Loucy (cell line): ENCODE data around the gene ZC3H12C.
"Not testable (repeated sequence)": the region's sequence is repeated elsewhere in the genome, so short reads cannot be mapped to it uniquely, and the experiment has no call there.

Experiments used
- EZH2phosphoT487 ChIP-seq: fragments of 200-600 bp; IDR thresholded peaks from 2 replicates; pipeline ENCODE4 v1.6.1; 2018; ENCODE audit warnings: antibody characterized with exemption, mild to moderate bottlenecking, moderate library complexity, borderline replicate concordance
- TF ChIP-seq, protein P1 (sequence below): fragments of 200-600 bp; sonication (generic); conservative IDR thresholded peaks from 2 replicates; pipeline ENCODE4 v1.5.1; 2014; ENCODE audit warnings: mild to moderate bottlenecking, antibody characterized with exemption, low read length

- TF ChIP-seq, protein P1, sequence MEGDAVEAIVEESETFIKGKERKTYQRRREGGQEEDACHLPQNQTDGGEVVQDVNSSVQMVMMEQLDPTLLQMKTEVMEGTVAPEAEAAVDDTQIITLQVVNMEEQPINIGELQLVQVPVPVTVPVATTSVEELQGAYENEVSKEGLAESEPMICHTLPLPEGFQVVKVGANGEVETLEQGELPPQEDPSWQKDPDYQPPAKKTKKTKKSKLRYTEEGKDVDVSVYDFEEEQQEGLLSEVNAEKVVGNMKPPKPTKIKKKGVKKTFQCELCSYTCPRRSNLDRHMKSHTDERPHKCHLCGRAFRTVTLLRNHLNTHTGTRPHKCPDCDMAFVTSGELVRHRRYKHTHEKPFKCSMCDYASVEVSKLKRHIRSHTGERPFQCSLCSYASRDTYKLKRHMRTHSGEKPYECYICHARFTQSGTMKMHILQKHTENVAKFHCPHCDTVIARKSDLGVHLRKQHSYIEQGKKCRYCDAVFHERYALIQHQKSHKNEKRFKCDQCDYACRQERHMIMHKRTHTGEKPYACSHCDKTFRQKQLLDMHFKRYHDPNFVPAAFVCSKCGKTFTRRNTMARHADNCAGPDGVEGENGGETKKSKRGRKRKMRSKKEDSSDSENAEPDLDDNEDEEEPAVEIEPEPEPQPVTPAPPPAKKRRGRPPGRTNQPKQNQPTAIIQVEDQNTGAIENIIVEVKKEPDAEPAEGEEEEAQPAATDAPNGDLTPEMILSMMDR: not testable (repeated sequence)
- TF ChIP-seq EZH2phosphoT487: not testable (repeated sequence)
Observed at GRCh38 chr11:110192604-110193282, 99.6 kb downstream of the ZC3H12C start.
